ENCODE data around the gene TNFRSF11A.

Gene TNFRSF11A

GRCh38 chr18:62345909-62346308 lies 20.8 kb downstream of the TNFRSF11A start:
- no peak for DNase-seq

GRCh38 chr18:62346333-62347088 lies 21.4 kb downstream of the TNFRSF11A start:
- DNase-seq = no peak

GRCh38 chr18:62347089-62347506 lies 22.0 kb downstream of the TNFRSF11A start:
- DNase-seq = no peak

- no peak for DNase-seq
Measured at GRCh38 chr18:62348474-62348873, 23.4 kb downstream of the TNFRSF11A start.

- no peak for DNase-seq
Measured at GRCh38 chr18:62353170-62353569, 28.1 kb downstream of the TNFRSF11A start.

GRCh38 chr18:62354151-62354550 lies 29.0 kb downstream of the TNFRSF11A start:
- DNase-seq = no peak

- DNase-seq = no peak
Measured at GRCh38 chr18:62357079-62357719, 32.1 kb downstream of the TNFRSF11A start.

GRCh38 chr18:62360805-62361204 lies 35.7 kb downstream of the TNFRSF11A start:
- DNase-seq = no peak

- DNase-seq = no peak
Measured at GRCh38 chr18:62361288-62361687, 36.2 kb downstream of the TNFRSF11A start.

GRCh38 chr18:62364558-62364957 lies 39.4 kb downstream of the TNFRSF11A start:
- no peak for DNase-seq

GRCh38 chr18:62365420-62365819 lies 40.3 kb downstream of the TNFRSF11A start:
- no peak for DNase-seq

- no peak for DNase-seq
Measured at GRCh38 chr18:62366992-62367391, 41.9 kb downstream of the TNFRSF11A start.

- DNase-seq = no peak
Measured at GRCh38 chr18:62368100-62368499, 43.0 kb downstream of the TNFRSF11A start.

GRCh38 chr18:62369129-62369644 lies 44.1 kb downstream of the TNFRSF11A start:
- DNase-seq = no peak

- DNase-seq = no peak
Measured at GRCh38 chr18:62370366-62370765, 45.3 kb downstream of the TNFRSF11A start.

- DNase-seq = no peak
Measured at GRCh38 chr18:62371436-62371835, 46.3 kb downstream of the TNFRSF11A start.

GRCh38 chr18:62372156-62372555 lies 47.0 kb downstream of the TNFRSF11A start:
- DNase-seq = no peak

GRCh38 chr18:62372882-62373281 lies 47.8 kb downstream of the TNFRSF11A start:
- DNase-seq = no peak

- no peak for DNase-seq
Measured at GRCh38 chr18:62374410-62374965, 49.4 kb downstream of the TNFRSF11A start.

GRCh38 chr18:62377131-62377807 lies 52.2 kb downstream of the TNFRSF11A start:
- DNase-seq = no peak

- no peak for DNase-seq
Measured at GRCh38 chr18:62379051-62379450, 53.9 kb downstream of the TNFRSF11A start.

GRCh38 chr18:62381373-62381772 lies 56.3 kb downstream of the TNFRSF11A start:
- DNase-seq = no peak

GRCh38 chr18:62384068-62384467 lies 59.0 kb downstream of the TNFRSF11A start:
- no peak for DNase-seq

All from activated naive CD4-positive, alpha-beta T cell treated with anti-CD3 and anti-CD28 coated beads, Interleukin-2, amount 50 U/mL, for 16 hours (primary cell).